Motor neuron (in vitro differentiated cells): ENCODE results near the gene UNC13A. TPM values are rescaled to one million over a fixed set of nuclear protein-coding genes. Genes with fewer than 3 reads are reported as not detected.

Experiments
- ATAC-seq, 8 experiments: fragments of 200-7000 bp; cut with Tn5 transposase; replicated peaks in 6 of 8; 2 replicates each; pipeline ENCODE4 v1.8.0; 2021; ENCODE audit warnings: mild to moderate bottlenecking in 8 of 8, moderate library complexity in 8 of 8
- H3K27ac ChIP-seq, 2 donors: fragments of 250-450 bp; sonication (Bioruptor Pico); 2 replicates each; pipeline ENCODE4 v1.9.0; 2021; ENCODE audit warnings: antibody characterized with exemption in 2 of 2, mild to moderate bottlenecking in 2 of 2, moderate library complexity in 1 of 2
- H3K4me1 ChIP-seq, 2 donors: fragments of 250-450 bp; sonication (Bioruptor Pico); replicated peaks in 1 of 2; 2 replicates each; pipeline ENCODE4 v1.6.1; 2021; ENCODE audit warnings: antibody characterized with exemption in 2 of 2, mild to moderate bottlenecking in 2 of 2, moderate library complexity in 1 of 2
- H3K4me3 ChIP-seq, 5 donors: fragments of 250-450 bp; sonication (Bioruptor Pico); 2 replicates each; pipeline ENCODE4 v1.9.0; 2021; ENCODE audit warnings: antibody characterized with exemption in 5 of 5, mild to moderate bottlenecking in 5 of 5, moderate library complexity in 4 of 5
- WGBS, 10 experiments: fragments of 450-650 bp; shearing (Covaris generic); methylation state at CpG; one replicate each; pipeline ENCODE4 v1.0.0; 2022; 5-methylcytosine and 5-hydroxymethylcytosine counted together
- in situ Hi-C, 9 experiments: fragments of 400-800 bp; cut with MboI; loops; one replicate each; pipeline ENCODE4 v1.15.0; 2021; ENCODE audit warnings: low sequenced_read_pairs in 9 of 9, low pct_unique_long_range_greater_than_20kb in 2 of 9; ENCODE audit not compliant: unreplicated experiment in 9 of 9
- total RNA-seq, 8 experiments: library from RNA; unstranded; fragments of 300-600 nt; gene quantifications; 2 replicates each; pipeline versions ENCODE4 v1.2.3 to v1.2.4, GENCODE V29; 2022

Gene UNC13A
- total RNA-seq, 8 experiments from 2014 or later, result 1.4 to 27.6 (median 18.3) TPM

DNA sequence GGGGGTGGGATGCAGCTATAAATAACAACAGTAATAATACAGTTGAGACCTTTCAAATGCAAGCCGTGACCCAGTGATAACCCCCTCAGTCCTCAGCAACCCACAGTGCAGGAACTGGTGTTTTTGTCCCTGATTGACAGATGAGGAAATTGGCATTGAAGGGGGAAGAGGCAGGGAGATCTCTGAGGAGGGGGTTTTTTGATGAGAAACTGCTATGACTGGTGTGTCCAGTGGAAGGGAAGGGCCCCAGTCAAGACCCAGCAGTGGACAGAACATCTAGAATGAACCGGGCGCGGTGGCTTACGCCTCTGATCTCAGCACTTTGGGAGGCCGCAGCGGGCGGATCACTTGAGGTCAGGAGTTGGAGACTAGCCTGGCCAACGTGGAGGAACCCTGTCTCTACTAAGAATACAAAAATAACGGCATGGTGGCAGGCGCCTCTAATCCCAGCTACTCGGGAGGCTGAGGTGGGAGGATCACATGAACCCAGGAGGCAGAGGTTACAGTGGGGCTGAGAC lies 33.0 kb upstream of the UNC13A start:
- WGBS, 10 experiments, result 50 to 100% (median 77%) methylated on average over 2 to 10 of the region's 12 CpGs; no CpG with 5 or more reads in 4 of the 10 experiments
- ATAC-seq, result peak in 1 of 8 experiments; percentile 4
- H3K4me1 ChIP-seq, result peaks cover 7 to 14% of the 10 kb centered on the region in 2 donors
- H3K4me3 ChIP-seq, result peak overlapping the region in 1 of 5 donors; percentile 98
- in situ Hi-C loops, result no loop called here
- no peak overlapping the region for H3K27ac ChIP-seq

DNA sequence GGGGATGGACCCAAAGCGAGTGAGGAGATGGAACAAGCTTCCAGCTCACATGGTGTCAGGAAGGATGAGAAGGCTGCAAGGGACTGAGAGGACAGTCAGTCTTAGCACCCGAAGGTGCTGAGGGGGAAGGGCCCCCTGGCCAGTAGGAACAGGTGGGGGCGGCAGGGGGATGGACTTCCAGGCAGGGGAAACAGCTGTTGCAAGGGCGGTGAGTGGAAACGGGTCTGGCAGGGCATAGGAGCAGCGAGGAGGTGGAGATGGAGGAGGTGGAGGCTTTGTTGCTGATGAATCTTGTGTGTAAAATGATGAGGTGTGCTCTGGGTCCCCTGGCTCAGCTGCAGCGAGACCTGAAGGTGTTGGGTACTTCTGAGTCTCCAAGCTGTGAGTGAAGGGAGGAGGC lies 32.3 kb upstream of the UNC13A start:
- H3K4me1 ChIP-seq, result peaks cover 7 to 14% of the 10 kb centered on the region in 2 donors
- in situ Hi-C loops, result no loop called here
- WGBS, 10 experiments, result 0% methylated on average over 1 of the region's 7 CpGs; no CpG with 5 or more reads in 9 of the 10 experiments
- ATAC-seq, result no peak
- H3K4me3 ChIP-seq, result peak overlapping the region; percentile 77 to 98 (median 93)
- H3K27ac ChIP-seq, result no peak overlapping the region

DNA sequence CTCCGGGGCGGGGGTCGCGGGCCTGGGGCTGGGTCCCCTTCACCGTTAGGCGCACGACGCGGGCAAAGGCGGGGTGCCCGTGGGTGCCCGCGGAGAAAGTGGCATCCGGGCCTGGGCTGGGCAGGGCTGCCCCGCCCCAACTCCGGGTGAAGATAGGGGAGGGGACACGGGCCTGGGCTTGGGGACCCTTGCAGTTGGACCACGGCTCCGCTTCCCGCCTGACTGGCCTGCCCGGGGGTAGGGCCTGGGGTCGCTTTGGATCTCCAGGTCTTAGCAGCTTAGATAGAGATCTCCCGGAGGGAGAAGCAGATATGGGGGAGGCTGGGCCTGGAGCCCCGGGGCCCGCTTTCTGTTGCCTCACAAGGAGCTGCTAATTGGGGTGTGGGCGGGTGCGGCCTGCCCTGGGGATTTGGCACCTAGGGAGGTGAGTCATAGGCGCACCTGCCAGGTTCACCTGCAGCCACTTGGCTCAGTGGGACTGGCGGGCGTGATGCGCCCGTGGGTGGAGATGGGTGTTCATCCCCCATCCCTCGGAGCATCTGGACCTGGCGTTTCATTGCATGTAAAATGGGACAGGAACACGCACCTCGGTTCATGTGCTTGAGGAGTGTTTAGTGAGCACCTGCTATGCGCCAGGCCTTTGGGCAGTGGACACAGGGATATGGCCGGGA lies 31.7 kb upstream of the UNC13A start:
- H3K4me1 ChIP-seq, result peaks cover 7 to 14% of the 10 kb centered on the region in 2 donors
- in situ Hi-C loops, result no loop called here
- peak in 7 of 8 experiments; percentile 2 to 51 (median 17) for ATAC-seq
- peak overlapping the region; percentile 69 to 89 for H3K27ac ChIP-seq
- peak overlapping the region; percentile 77 to 98 (median 93) for H3K4me3 ChIP-seq
- WGBS, 10 experiments, result 0 to 20% (median 0%) methylated on average over 1 to 4 of the region's 38 CpGs; no CpG with 5 or more reads in 4 of the 10 experiments

DNA sequence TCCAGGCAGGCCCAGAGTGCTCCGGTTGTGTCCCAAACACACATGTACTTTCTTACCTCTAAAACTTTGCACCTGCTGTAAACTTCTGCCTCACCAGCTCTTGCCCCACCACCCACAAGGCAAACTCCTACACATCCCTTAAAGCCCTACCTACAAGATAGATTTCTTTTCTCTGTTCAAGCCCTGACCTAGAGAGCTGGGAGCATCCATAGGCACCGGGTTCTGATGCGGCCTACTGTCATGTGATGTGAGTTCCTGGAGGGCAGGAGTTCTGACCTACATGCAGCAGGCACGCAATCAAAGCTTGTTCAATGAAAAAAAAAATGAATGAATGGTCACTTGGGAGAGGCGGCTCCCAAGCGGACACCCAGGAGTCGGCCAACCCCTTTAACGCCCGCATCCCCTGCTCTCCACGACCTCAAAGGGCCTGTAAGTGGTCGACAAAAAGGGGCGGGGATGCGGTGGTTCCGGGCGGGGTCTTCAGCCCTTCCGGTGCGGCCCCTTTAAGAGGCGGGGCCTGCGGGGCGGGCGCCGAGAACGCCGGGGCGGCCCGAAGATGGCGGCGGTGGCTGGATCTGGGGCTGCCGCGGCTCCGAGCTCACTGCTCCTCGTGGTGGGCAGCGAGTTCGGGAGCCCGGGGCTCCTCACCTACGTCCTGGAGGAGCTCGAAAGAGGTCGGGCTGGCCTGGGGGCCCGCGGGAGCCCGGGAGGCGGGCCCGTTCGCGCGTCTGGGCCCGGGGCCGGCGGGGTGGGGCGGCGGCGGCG lies 31.0 kb upstream of the UNC13A start, which contains the start of gene MAP1S:
MAP1S (plus strand) TSS at position 534 of the 765 bp plus-strand sequence; CDS start at position 557, 23 bp downstream.
- 0 to 80% (median 14%) methylated on average over 1 to 5 of the region's 53 CpGs; no CpG with 5 or more reads in 3 of the 10 experiments for WGBS, 10 experiments
- Histone ChIP-seq H3K4me1 (peaks cover 7 to 14% of the 10 kb centered on the region in 2 donors), H3K4me3 (peak within 1 kb of the TSS; percentile 77 to 98 (median 93)), H3K27ac (peak within 1 kb of the TSS; percentile 69 to 89)
- in situ Hi-C loops, result no loop called here
- ATAC-seq, result peak; percentile 66 to 96 (median 94)

DNA sequence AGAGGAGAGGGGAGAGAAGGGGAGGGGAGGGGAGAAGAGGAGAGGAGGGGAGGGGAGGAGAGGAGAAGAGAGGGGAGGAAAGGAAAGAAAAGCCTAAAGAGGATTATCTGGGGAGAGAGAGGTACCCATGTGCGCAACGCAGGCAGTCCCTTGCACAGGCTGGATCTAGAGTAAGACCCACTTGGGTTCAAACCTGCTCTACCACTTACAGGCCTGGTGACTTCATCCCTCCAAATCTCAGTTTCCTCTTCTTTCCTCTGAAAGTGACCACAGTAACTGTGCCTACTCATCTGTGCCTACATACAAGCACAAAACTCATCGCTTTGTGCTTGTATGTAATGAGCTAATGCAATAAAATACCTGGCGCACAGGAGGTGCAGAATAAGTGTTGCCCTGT lies 30.4 kb upstream of the UNC13A start:
- Histone ChIP-seq H3K4me3 (peak overlapping the region; percentile 77 to 98 (median 93)), H3K27ac (peak overlapping the region; percentile 69 to 89), H3K4me1 (peaks cover 7 to 14% of the 10 kb centered on the region in 2 donors)
- in situ Hi-C loops, result no loop called here
- peak in 2 of 8 experiments; percentile 2 for ATAC-seq
- 86 to 100% (median 89%) methylated on average over 1 to 3 of the region's 4 CpGs; no CpG with 5 or more reads in 6 of the 10 experiments for WGBS, 10 experiments

DNA sequence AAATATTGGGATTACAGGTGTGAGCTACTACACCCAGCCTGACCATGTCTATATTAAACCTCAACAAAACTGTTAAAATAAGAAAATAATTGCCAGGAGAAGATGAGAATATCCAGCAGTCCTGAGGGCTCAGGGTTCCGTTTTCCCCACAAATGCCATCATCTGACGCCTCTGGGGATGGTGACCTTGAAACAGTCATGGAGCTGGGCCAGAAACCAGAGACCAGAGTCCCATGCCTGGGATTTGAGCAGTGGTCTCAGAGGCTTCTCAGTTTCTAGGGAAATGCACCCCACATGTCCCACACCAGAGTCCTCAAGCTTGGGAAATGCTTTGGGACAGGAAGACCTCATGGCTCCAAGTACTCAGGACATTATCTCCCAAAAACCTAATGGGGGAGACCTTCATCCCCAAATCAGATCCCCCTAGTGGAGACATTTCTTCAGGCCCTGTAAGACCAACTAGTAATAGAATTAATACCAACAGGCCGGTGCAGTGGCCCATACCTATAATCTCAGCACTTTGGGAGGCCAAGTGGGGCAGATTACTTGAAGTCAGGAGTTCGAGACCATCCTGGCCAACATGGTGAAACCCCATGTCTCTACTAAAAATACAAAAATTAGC lies 28.3 kb upstream of the UNC13A start:
- in situ Hi-C loops, result no loop called here
- H3K4me1 ChIP-seq, result peaks cover 7 to 14% of the 10 kb centered on the region in 2 donors
- H3K27ac ChIP-seq, result no peak overlapping the region
- no peak overlapping the region for H3K4me3 ChIP-seq
- ATAC-seq, result no peak
- WGBS, 10 experiments, result 47 to 100% (median 80%) methylated on average over 1 to 3 of the region's 4 CpGs; no CpG with 5 or more reads in 3 of the 10 experiments

DNA sequence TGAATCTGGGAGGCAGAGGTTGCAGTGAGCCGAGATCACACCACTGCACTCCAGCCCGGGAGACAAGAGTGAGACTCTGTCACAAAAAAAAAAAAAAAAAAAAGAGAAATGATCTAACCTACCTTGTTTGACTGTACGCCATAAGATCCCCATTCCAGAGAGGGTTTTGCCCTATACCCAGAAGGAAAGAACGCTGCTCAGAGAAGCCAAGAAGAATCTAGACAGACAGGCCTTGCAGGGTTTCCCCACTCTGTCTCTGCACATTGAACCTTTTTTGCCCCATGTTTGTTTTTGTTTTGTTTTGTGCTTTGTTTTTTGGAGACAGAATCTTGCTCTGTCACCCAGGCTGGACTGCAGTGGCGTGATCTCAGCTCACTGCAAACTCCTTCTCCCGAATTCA lies 23.7 kb upstream of the UNC13A start:
- in situ Hi-C loops, result no loop called here
- Histone ChIP-seq H3K4me1 (no peaks in the 10 kb centered on the region), H3K4me3 (no peak overlapping the region), H3K27ac (no peak overlapping the region)
- WGBS, 10 experiments, result 33 to 100% (median 91%) methylated on average over 1 to 5 of the region's 6 CpGs; no CpG with 5 or more reads in 2 of the 10 experiments
- no peak for ATAC-seq

DNA sequence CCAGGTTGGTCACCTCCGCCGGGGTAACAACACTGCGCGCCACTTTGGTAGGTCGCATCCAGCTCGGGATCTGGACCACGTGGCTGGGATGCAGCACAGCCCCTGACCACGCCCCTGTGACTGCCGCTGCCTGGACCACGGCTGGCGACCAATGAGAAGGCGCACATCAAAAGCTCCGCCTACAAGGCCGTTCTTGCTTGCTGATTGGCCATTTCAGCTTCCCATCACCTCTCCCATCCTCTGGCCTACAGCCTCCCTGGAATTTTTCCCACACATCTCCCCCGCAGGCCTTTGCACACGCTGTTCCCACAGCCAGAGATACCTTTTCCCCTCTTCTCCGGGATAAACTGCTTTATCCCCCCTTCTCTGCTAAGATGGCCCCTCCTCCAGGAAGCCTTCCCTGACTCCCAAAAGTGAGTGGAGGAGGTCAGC lies 18.6 kb upstream of the UNC13A start:
- no peak overlapping the region for H3K4me3 ChIP-seq
- in situ Hi-C loops, result loop anchor here in 1 of 9 experiments (10.0 kb wide), 1 partner anchor 68 kb away; no protein-coding TSS in a partner anchor
- peak; percentile 57 to 96 (median 84) for ATAC-seq
- H3K27ac ChIP-seq, result no peak overlapping the region
- H3K4me1 ChIP-seq, result no peaks in the 10 kb centered on the region
- 0 to 60% (median 17%) methylated on average over 1 to 14 of the region's 17 CpGs; no CpG with 5 or more reads in 2 of the 10 experiments for WGBS, 10 experiments

DNA sequence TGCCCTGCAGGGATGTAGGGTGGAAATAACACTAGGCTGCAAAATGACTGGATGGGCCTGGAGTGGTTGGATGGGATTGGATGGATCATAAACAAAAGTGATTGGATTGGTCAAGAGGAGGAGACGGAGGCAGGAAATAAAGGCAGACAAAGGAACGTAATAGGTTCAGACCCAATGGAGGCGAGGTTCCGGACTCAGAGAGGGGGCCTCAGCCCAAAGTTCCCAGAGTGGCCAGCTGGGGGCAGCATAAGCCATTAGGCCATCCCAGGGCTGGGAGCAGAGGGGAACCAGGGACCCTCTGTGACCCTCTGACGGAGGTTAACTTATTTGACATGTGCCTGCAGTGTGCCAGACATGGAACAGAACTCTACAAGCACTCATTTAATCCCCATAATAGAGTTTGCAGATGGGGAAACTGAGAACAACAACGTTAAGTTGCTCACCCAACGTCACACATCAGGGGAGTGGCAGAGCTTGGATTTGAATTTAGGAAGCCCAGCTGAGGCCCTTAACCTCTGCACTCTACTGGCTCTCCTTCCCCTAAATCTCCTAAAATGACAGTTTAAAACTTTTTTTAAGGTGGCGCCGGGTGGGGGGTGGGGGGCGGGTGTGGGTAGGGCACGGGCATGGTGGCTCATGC lies 15.8 kb upstream of the UNC13A start:
- peak in 4 of 8 experiments; percentile 55 to 91 (median 82) for ATAC-seq
- in situ Hi-C loops, result loop anchor here in 1 of 9 experiments (10.0 kb wide), 1 partner anchor 71 kb away; no protein-coding TSS in a partner anchor
- Histone ChIP-seq H3K27ac (no peak overlapping the region), H3K4me1 (no peaks in the 10 kb centered on the region), H3K4me3 (no peak overlapping the region)
- WGBS, 10 experiments, result 20 to 83% (median 62%) methylated on average over 1 to 5 of the region's 11 CpGs; no CpG with 5 or more reads in 1 of the 10 experiments

DNA sequence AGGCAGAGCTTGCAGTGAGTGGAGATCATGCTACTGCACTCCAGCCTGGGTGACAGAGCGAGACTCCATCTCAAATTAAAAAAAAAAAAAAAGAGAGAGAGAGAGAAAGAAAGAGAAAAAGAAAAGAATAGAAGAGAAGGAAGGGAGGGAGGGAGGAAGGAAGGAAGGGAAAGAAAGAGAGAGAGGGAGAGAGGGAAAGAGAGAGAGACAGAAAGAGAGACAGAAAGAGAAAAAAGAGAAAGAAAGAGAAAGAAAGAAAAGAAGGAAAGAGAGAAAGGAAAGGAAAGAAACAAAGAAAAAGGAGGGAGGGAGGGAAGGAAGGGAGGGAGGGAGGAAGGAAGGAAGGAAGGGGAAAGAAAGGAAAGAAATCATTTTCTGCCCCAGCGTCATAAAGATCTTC lies 7.0 kb upstream of the UNC13A start:
- Histone ChIP-seq H3K4me1 (no peaks in the 10 kb centered on the region), H3K27ac (no peak overlapping the region), H3K4me3 (no peak overlapping the region)
- in situ Hi-C loops, result no loop called here
- ATAC-seq, result no peak
- 2 to 86% (median 54%) methylated on average over 1 to 2 of the region's 2 CpGs; no CpG with 5 or more reads in 2 of the 10 experiments for WGBS, 10 experiments

DNA sequence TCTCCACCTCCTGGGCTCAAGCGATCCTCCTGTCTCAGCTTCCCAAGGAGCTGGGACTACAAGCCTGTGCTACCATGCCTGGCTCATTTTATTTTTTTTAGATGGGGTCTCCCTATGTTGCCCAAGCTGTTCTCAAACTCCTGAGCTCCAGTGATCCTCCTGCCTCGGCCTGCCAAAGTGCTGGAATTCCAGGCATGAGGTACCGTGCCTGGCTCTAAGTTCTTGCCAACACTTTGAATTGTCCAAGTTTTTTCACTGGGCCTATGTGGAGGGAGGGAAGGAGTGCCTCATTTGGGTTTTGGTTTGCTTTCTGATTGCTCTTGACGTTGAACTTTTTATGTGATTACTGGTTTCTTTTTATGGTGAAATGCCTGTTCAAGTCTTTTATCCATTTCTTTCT lies 4.4 kb upstream of the UNC13A start:
- in situ Hi-C loops, result no loop called here
- no peak for ATAC-seq
- H3K4me3 ChIP-seq, result no peak overlapping the region
- 0 to 87% (median 76%) methylated on average over 1 to 4 of the region's 4 CpGs; no CpG with 5 or more reads in 1 of the 10 experiments for WGBS, 10 experiments
- no peak overlapping the region for H3K27ac ChIP-seq
- H3K4me1 ChIP-seq, result peaks cover 0 to 5% of the 10 kb centered on the region in 2 donors
